ENCODE measurements around the gene FUT8.

The FUT8 gene

DNA sequence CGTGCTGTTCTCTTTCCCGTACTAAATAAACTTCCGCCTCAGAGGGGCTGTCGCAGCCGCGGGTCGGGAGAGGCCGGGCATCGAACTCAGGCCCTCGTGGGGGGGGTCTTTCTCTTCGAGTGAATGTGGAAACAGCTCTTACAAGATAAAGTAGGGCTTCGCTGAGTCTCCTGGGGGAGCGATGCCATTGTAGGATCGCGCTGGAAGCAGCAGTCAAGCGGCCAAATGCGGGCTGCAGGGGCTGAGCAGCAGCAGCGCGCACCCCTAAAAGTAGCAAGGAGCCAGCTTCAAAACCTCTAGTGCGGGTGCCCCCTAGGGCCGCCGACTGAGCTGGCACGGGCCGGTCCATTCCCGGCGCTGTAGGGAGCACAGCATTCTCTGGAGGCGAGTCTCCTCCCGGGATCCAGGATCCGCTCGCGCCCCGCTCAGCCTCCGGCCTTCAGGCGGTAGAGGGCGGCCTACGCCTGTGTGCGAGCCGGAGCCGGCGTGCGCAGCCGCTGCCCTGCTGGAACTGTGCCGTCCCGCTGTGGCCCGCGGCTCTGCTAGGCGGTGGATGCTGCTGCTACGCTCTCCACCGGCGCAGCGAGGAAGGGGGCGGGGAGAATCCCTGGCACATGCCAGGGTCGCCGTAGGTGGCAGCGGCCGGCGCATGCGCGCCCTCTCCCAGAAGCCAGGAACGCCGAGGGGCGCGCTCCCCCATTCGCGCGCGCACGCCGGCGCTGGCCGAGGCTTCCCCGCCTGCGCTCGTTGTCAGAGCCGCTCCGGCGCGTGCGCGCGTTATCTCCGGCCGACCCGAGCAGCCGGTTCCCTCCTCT is at the start of gene FUT8:
TSS of gene FUT8 (plus strand) at position 699 of the 815 bp plus-strand sequence. CDS start 148,834 bp downstream, outside the sequence.
- DNase-seq (ENCODE audit: low read depth) = peak; percentile 97

DNA sequence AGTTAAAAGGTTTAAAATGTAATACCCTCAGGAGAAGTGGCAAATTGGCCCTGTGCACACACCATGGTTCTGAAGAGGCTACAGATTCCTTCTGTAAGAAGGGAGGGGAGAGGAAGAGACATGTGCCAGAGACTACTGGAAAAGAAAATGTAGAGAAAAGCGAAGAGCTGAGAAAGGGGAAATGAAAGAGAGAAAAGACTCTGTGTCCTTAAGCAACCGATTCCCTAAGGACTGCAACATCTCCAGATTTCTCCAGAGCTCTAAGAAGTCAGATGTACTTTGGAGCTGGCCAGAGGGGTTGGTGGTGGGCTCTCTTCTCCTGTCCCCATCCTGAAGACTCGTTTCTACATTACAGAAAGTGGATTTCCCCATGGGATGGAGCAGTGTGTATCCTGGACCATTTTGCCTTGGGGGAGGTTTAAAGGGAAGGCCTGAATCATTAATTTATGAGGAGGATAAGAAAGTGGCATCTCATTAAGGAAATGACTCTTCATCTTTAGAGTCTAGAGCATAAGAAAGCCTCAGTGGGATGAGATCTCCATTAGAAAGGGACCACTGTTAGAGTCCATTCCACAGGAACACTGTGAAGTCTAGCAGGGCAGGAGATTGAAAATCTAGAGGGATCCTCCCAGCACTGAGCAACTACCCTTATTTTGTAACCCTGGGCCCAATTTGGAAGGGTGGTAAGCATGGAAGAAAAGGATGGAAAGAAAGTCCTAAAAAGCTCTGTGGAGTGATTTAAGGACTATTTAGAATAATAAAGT is 45.5 kb upstream of the FUT8 start:
- DNase-seq (ENCODE audit: low read depth) = no peak

DNA sequence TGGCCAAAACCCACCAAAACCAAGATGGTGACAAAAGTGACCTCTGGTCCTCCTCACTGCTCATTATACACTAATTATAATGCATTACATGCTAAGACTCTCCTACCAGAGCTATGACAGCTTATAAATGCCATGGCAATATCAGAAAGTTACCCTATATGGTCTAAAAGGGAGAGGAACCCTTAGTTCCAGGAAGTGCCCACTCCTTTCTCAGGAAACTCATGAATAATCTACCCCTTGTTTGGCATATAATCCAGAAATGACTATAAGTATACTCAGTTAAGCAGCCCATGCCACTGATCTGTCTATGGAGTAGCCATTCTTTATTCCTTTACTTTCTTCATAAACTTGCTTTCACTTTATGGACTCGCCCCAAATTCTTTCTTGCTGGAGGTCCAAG is 43.0 kb upstream of the FUT8 start:
- DNase-seq (ENCODE audit: low read depth) = no peak

DNA sequence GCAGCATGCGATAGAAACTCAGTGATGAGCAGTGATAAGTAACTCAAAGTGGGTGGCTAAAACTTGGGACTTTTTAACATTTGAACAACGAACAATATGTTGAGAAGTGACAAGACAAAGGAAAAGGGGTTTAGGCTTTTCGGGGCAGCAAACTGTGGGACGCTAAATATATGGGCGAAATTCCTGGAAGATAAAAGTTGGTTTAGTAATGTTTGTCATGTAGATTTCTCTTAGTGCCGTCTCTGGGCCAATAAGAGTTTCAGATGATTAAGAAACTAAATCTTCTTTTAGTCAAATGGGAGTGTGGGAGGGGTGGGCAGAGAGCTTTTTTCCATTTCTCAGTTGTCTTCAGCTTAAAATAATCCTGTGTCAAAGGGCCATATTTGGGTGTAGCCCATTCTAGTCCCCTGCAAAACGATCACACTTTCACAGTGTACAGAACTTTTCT is 41.7 kb upstream of the FUT8 start:
- DNase-seq (ENCODE audit: low read depth) = no peak

DNA sequence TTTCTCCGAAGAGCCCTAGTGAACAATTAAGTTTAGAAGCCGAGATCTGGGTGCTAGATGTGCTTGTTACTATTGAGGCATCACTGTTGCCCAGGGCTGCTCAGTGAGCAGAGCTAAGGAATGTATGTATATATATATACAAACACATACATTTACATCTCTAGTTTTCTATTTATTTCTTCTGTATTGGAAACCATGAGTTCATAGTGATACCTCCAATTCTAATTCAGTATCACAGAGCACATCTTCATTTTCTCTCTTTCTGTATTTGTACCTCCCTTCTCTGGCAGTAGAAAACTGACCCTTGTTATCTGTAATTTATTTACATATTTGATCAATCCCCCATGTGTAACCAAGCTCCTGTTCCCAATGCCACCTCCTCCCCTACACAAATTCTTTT is 40.7 kb upstream of the FUT8 start:
- no peak for DNase-seq (ENCODE audit: low read depth)

DNA sequence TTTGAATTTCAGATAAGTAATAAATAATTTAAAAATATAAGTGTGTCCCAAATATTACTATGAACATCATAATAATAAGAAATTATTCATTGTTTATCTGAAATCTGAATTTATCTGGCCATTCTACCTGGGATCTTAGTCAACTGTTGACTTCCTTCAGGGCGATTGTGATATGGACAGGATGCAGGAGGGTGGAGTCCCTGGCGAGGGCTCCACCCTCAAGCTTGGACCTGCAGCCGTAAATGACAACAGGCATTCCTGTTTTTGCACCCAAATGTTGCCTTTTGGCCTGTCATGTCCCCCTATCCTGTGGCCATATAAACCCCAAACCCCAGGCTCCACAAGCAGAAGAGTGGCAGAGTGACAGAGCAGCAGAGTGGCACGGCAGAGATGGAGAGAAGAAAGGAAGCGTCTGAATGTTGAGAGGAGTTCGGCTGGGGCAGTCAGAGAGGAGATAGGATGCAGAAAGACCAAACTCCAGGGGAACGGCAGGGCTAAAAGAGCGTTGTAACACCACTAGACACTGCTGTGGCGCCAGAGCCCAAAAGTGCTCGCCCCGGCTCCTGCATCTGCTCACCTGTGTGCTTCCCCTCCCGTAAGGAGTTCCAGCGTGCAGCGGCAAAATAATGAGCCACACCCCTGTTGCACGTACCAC is 39.4 kb upstream of the FUT8 start:
- no peak for DNase-seq (ENCODE audit: low read depth)

DNA sequence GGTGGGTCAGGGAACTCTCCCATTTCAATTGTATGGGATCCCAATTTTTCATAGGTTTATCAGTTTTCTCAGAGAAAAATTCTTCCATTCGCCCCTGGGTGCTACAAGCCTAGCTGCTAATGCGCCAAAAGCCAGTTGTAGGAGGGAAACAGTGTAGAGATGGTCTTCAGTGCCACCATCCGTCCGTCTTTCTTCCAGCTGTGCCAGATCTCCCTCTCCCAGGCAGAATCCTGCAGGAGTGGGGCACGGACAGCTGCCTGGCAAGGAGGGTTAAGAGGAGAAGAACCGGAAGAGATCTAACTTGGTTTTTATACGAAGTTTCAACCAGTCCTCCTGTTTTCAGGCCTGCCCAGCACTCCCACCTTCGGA is 38.9 kb upstream of the FUT8 start:
- no peak for DNase-seq (ENCODE audit: low read depth)

DNA sequence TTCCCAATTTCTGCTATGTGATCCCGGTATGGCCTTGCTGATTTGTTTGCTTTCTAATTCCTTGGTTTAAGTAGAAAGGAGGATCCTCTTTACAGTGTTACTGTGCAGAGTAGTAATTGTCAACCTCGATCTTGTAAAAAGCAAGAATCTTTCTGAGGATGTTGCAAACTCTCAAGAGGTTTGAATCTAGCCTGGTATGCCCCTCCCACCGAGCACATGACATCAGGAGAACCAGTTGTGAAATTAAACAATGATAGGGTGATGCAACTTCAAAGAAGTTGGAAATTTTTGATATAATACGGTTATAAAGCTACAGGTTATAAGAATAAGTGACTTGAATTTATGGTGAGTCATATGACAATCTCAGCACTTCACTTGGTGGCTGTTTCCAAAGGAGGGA is 35.0 kb upstream of the FUT8 start:
- peak; percentile 34 for DNase-seq (ENCODE audit: low read depth)

DNA sequence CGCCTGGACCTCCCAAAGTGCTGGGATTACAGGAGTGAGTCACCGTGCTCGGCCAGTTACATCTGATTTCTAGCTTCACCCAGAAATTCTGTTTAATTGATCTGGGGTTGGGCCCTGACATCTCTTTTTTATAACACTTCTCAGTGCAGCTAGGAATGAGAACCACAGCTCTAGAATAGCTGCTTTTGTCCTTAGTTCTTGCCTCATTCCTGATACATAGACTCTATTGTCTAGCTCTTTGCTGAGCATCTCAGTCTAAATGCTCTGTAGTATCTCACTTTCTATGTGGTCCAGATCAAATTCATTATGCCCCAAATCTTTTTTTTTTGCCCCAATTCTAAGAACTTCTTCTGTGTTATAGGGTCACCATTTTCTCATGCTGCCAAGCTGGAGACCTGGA is 29.9 kb upstream of the FUT8 start:
- no peak for DNase-seq (ENCODE audit: low read depth)

DNA sequence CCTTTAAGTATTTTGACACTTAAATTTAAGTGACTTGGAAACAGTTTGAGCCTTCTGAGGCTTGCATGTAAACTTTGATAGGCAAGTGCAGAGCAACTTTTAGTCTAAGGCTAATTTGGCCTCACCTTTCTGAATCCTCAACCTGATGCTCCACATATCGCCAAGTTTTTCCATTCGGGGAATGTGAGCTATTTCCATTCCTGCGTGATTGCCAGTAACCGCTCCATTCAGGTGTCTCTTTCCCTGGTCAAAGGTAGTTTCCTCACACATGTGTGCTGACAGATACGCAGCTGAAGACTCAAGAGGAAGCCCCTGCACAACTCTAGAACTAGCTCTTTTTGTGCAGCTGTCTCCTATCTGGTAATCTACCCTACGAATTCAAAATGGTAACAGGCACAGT is 25.4 kb upstream of the FUT8 start:
- no peak for DNase-seq (ENCODE audit: low read depth)

DNA sequence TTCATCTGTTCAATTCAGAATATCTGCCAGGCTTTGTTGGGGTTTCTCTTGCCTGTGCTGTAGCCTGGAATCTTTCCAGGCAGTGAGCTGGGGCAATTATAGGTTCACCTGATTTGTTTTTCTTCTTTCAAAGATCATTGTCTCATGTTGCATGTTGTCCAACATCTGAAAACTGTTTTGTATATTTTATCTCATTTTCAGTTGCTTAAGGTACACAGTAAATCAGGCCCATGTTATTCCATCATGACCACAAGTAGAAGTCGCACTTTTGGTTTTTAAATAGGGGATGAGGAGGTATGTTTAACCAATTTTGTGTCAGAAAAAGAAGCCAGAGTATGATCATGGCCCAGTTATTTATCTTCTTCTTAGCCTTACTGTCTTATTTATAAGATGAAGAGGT is 24.9 kb upstream of the FUT8 start:
- no peak for DNase-seq (ENCODE audit: low read depth)

DNA sequence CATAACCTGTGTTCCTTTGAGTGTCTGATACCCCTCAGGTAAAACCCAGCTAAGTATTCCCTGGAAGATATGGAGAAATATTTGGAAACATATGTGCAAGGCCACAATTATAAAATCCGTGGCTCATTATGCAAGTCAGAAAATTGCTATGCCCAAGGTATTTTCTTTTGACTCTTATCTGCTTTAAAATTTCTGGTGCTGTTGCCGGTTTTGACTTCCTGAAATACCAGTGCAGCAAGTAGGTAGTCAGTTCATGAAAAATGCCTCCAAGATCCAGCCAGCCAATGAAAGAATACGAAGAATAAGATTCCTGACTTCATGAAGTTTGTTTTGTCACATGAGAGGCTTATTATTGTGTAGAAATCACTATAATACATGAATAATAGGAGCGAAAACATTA is 20.2 kb upstream of the FUT8 start:
- no peak for DNase-seq (ENCODE audit: low read depth)

DNA sequence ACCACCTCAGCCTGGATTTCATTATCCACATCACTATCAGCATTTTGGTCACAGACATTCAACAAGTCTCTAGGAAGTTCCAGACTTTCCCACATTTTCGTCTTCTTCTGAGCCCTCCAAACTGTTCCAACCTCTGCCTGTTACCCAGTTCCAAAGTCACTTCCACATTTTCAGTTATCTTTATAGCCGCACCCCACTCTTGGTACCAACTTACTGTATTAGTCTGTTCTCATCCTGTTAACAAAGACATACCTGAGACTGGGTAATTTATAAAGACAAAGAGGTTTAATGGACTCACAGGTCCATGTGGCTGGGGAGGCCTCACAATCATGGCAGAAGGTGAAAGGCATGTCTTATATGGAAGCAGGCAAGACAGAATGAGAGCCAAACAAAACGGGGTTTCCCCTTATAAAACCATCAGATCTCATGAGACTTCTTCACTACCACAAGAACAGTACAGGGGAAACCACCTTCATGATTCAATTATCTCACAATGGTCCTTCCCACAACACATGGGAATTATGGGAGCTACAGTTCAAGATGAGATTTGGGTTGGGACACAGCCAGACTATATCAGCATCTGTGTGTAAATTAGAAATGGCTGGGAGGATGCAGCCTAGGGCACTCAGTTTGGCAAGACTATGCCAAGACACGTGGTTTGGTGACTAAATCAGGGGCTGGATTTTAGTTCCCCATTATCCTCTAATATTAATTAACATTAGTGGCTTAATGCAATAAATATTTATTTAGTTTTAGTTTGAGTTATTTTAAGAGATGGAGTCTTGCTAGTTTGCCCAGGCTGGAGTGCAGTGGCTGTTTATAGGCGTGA is 16.2 kb upstream of the FUT8 start:
- DNase-seq (ENCODE audit: low read depth) = no peak

DNA sequence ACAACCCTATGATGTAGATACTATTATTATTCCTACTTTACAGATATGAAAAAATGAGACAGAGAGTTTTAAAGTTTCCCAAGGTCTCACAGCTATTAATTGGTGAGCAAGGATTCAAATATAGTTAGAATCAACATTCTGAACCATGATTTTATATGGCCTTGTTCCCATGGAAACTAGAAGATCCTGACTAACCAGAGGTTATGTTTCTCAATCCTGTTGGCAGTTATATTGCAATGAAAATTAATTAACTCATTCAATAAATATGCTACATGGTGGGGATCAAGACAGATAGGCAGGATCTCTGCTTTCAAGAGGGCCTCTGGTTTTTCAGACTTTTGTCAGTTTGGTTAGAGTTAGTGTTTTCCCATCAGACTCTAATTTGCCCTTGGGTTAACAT is 9.3 kb upstream of the FUT8 start:
- peak; percentile 78 for DNase-seq (ENCODE audit: low read depth)

DNA sequence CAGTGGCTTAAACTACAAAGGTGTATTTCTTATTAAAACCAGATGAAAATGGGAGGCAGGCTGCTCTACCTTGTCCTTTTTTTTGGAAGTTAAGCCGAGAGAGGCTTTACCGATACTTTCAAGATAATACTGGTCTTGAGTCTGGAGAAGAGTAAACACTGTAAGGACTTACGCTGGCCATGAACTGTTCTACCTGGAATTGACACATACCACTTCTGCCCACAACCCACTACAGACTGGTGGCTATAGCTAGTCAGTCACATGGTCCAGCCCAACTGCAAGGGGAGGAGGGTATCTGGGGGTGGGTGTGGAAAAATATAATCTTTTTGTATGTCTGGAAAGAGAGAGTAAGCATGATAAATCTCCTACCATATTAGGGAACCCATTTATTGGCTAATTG is 4.4 kb upstream of the FUT8 start:
- DNase-seq (ENCODE audit: low read depth) = no peak

DNA sequence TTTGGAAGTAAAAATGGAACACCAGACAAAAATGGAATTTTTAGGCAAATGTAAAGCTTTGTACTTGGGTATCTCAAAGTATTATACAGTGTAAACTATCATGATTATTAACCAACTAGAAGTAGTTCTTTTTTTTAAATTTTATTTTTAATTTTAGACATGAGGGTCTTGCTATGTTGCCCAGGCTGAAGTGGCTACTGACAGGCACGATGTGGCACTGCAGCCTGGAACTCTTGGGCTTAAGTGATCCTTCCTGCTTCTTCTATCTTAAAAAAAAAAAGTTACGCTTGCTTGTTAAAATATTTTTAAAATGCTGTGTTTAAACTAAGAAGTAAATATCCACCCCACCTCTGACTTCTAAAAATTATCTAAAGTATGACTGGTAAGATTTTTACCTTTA is 1.9 kb upstream of the FUT8 start:
- DNase-seq (ENCODE audit: low read depth) = no peak

DNA sequence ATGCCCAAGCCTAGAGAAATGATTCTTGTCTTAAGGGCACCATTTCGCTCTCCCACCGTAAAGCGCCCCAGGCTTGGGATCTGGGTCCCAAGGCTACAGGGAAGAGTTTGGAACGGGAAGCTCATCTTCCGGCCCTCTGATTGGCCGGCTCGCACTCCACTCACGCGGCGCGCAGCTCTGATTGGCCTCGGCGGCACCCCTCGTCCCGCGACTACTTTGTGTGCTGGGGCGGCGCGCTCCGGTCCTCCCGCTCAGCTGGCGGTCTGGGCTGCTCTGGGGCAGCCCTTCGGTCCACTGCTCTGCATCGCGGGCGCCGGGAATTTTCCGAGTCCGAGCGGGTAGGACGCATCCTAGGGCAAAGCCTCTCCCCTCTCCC is 886 bp upstream of the FUT8 start:
- DNase-seq (ENCODE audit: low read depth) = peak; percentile 95

DNA sequence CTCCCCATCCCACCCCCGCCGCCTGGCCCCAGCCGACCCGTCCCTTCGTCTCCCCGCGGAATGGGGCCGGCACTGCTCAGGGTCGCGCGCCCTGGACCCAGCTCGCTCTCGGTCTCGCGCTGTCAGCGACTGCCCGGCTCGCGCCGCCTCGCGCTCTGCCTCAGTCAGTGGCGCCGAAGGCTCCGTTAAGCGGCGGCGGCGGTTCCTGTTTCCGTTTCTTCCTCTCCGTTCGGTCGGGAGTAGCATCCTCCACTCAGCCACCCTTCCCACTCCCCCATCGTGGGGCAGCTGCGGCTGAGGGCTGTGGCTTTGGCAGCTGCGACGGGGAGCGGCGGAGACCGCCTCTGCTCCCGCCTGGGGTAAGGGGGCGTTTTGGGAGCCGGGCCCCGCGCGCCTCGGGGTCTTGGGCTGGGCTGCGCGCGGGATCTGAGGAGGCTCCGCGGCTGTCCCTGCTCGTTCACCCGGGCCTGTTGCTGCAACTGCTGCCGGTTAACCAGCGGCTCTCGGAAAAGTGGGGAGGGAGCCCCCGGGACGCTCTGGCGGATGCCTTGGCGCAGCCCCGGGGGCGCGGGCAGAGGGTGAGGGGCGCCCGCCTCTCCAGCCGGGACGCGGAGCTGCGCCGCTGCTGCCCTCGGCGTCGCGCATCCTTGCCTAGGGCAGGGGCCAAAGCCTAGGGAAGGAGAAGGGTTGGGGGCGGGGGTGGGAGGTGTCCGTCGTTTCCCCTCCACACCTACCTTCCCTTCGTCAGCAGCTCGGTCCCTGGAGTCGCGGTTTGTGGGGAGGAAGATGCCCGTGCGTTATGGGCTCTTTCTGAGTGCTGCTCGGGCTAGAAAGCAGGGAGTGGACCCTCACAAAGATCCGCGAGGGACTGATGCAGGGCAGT is 567 bp downstream of the FUT8 start:
- peak; percentile 79 for DNase-seq (ENCODE audit: low read depth)

DNA sequence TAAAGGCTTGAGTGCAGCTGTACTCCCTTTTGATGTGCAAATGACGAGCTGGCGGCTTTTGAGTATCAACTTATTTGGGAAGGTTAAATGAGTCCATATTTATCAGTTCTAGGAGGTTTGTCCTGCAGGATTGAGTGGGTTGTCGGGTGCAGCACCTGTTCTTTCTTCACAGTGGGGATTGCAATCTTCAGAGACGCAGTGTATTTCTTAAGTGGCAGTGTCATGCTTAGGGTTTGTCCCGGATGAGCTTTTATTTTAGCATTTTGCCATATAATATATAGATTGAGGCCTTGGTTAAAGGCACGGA is 1.2 kb downstream of the FUT8 start:
- no peak for DNase-seq (ENCODE audit: low read depth)

DNA sequence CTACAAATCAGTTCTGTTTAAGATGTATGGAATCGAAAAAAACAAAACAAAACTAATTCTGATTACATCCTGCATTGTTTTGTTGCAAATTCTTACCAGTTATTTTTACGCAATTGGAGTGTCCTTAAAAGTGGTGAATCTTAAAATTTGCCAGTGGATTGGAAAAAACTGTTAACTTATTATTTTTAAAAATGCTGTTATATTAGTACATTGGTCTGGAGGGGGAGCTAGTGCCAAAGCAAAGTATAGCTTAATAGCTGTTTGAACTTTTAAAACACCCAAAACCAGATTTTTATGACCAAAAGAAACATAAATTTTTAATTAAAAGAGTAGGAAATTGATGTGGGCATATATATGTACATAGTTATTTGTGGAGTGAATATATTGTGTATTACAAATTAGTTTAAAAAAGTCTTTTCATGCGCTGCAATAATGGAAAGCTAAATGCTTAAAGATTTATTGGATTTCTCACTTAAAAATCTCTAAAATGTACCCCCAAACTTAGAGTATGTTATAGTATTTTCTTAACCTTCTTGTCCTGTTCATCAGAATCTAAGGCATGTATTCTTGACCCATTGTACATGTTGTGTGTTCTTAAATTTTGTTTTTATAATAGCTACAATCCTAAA is 2.5 kb downstream of the FUT8 start:
- DNase-seq (ENCODE audit: low read depth) = peak; percentile 56

DNA sequence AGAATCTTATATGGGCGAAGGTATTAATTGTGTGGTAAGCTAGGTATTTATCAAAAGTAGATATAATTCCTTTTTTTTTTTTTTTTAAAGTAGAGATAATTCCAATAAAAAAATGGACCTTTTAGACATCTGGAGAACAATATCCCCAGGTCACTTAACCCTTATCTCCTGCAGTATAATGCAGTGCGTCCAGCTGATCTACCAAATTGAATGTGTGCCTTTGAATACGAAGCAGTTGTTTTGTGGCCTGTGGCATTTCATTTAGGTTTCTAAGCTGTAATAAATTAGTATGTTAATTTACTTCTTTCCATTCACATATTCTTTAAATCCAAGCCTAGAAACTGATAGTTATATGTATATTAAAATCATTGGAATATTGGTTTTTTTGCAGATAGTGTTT is 3.1 kb downstream of the FUT8 start:
- no peak for DNase-seq (ENCODE audit: low read depth)

All from EH (cell line).